Loucy (cell line): ENCODE results near the gene BRINP3.

Experiments
- H2AFZ ChIP-seq: fragments of 200-600 bp; sonication (generic); 2 replicates; pipeline ENCODE4 v1.6.0; 2016; ENCODE audit warnings: antibody characterized with exemption, mild to moderate bottlenecking, low read length, moderate library complexity
- H3F3A ChIP-seq: fragments of 200-600 bp; 2 replicates; pipeline ENCODE4 v1.6.0; 2016; ENCODE audit warnings: antibody characterized with exemption, low read depth, mild to moderate bottlenecking
- H3K27me3 ChIP-seq: fragments of 200-600 bp; sonication (generic); 2 replicates; pipeline ENCODE4 v1.6.1; 2014; ENCODE audit warnings: low read length, mild to moderate bottlenecking; ENCODE audit not compliant: insufficient read depth, poor library complexity, severe bottlenecking
- H3K36me3 ChIP-seq: fragments of 200-600 bp; sonication (generic); 2 replicates; pipeline ENCODE4 v1.6.1; 2016; ENCODE audit warnings: low read length; ENCODE audit not compliant: insufficient read depth
- H3K4me1 ChIP-seq: fragments of 200-600 bp; sonication (generic); 2 replicates; pipeline ENCODE4 v1.5.1; 2014; ENCODE audit warnings: low read length, mild to moderate bottlenecking; ENCODE audit not compliant: insufficient read depth, poor library complexity, severe bottlenecking
- H3K4me2 ChIP-seq: fragments of 200-600 bp; sonication (generic); 2 replicates; pipeline ENCODE4 v1.6.0; 2014; ENCODE audit warnings: antibody characterized with exemption, low read length, low read depth, mild to moderate bottlenecking; ENCODE audit not compliant: poor library complexity, severe bottlenecking
- H3K4me3 ChIP-seq: fragments of 200-600 bp; sonication (generic); 2 replicates; pipeline ENCODE4 v1.5.1; 2014; ENCODE audit warnings: low read length, mild to moderate bottlenecking, mixed read lengths; ENCODE audit not compliant: poor library complexity, severe bottlenecking
- H3K79me2 ChIP-seq: fragments of 200-600 bp; sonication (generic); 2 replicates; pipeline ENCODE4 v1.6.1; 2014; ENCODE audit warnings: low read length; ENCODE audit not compliant: insufficient read depth
- H3K9ac ChIP-seq: fragments of 200-600 bp; sonication (generic); 2 replicates; pipeline ENCODE4 v1.6.0; 2014; ENCODE audit warnings: mild to moderate bottlenecking, low read depth, low read length, moderate library complexity; ENCODE audit not compliant: poor library complexity, severe bottlenecking
- H3K9me2 ChIP-seq: fragments of 200-600 bp; sonication (generic); replicated peaks from 2 replicates; pipeline ENCODE4 v1.6.1; 2016; ENCODE audit warnings: low read depth, low read length, mixed read lengths
- H3K9me3 ChIP-seq: fragments of 200-600 bp; sonication (generic); 2 replicates; pipeline ENCODE4 v1.6.1; 2014; ENCODE audit warnings: mild to moderate bottlenecking, antibody characterized with exemption, low read length, low read depth; ENCODE audit not compliant: insufficient read depth
- H4K20me1 ChIP-seq: fragments of 200-600 bp; sonication (generic); 2 replicates; pipeline ENCODE4 v1.6.0; 2014; ENCODE audit warnings: antibody characterized with exemption, low read length, mild to moderate bottlenecking; ENCODE audit not compliant: insufficient read depth, poor library complexity, severe bottlenecking
- CTCF ChIP-seq: fragments of 200-600 bp; sonication (generic); conservative IDR thresholded peaks from 2 replicates; pipeline ENCODE4 v1.5.1; 2014; ENCODE audit warnings: mild to moderate bottlenecking, antibody characterized with exemption, low read length
- EZH2phosphoT487 ChIP-seq: fragments of 200-600 bp; IDR thresholded peaks from 2 replicates; pipeline ENCODE4 v1.6.1; 2018; ENCODE audit warnings: antibody characterized with exemption, mild to moderate bottlenecking, moderate library complexity, borderline replicate concordance

The BRINP3 gene

GRCh38 chr1:190480231-190480630 lies 2.6 kb upstream of the BRINP3 start:
- Histone ChIP-seq H4K20me1 (no peaks in the 10 kb centered on the region), H2AFZ (no peak overlapping the region), H3K9me2 (no peaks in the 10 kb centered on the region), H3F3A (no peaks in the 10 kb centered on the region), H3K79me2 (no peaks in the 10 kb centered on the region), H3K4me3 (no peak overlapping the region), H3K27me3 (no peaks in the 10 kb centered on the region), H3K9ac (no peak overlapping the region), H3K36me3 (no peaks in the 10 kb centered on the region), H3K4me1 (no peaks in the 10 kb centered on the region), H3K9me3 (no peaks in the 10 kb centered on the region), H3K4me2 (no peak overlapping the region)
- TF ChIP-seq EZH2phosphoT487 (no peak), CTCF (no peak)

GRCh38 chr1:190479516-190479915 lies 1.9 kb upstream of the BRINP3 start:
- H2AFZ ChIP-seq = no peak overlapping the region
- no peaks in the 10 kb centered on the region for H3K4me1 ChIP-seq
- H3F3A ChIP-seq = no peaks in the 10 kb centered on the region
- no peaks in the 10 kb centered on the region for H3K9me3 ChIP-seq
- H3K4me3 ChIP-seq = no peak overlapping the region
- H3K9me2 ChIP-seq = no peaks in the 10 kb centered on the region
- no peak overlapping the region for H3K4me2 ChIP-seq
- no peak overlapping the region for H3K9ac ChIP-seq
- TF ChIP-seq CTCF (no peak), EZH2phosphoT487 (no peak)
- H3K36me3 ChIP-seq = no peaks in the 10 kb centered on the region
- H3K27me3 ChIP-seq = no peaks in the 10 kb centered on the region
- no peaks in the 10 kb centered on the region for H3K79me2 ChIP-seq
- H4K20me1 ChIP-seq = no peaks in the 10 kb centered on the region

GRCh38 chr1:190479050-190479397 lies 1.4 kb upstream of the BRINP3 start:
- H3K4me3 ChIP-seq = no peak overlapping the region
- H3F3A ChIP-seq = no peaks in the 10 kb centered on the region
- TF ChIP-seq EZH2phosphoT487 (no peak), CTCF (no peak)
- H3K79me2 ChIP-seq = no peaks in the 10 kb centered on the region
- H4K20me1 ChIP-seq = no peaks in the 10 kb centered on the region
- H3K9me3 ChIP-seq = no peaks in the 10 kb centered on the region
- H3K4me1 ChIP-seq = no peaks in the 10 kb centered on the region
- H3K9me2 ChIP-seq = no peaks in the 10 kb centered on the region
- H2AFZ ChIP-seq = no peak overlapping the region
- no peaks in the 10 kb centered on the region for H3K36me3 ChIP-seq
- no peak overlapping the region for H3K9ac ChIP-seq
- no peak overlapping the region for H3K4me2 ChIP-seq
- no peaks in the 10 kb centered on the region for H3K27me3 ChIP-seq
